CD4-positive, alpha-beta T cell treated with Interleukin-10 for 1 hour (primary cell): ENCODE measurements around the gene GNB1L.
"Not testable (repeated sequence)": the region's sequence is repeated elsewhere in the genome, so short reads cannot be mapped to it uniquely, and the experiment has no call there.

ENCODE experiments used
- DNase-seq: peaks from one replicate; pipeline ENCODE4 v3.0.0-alpha.2; 2020

Gene GNB1L

DNA sequence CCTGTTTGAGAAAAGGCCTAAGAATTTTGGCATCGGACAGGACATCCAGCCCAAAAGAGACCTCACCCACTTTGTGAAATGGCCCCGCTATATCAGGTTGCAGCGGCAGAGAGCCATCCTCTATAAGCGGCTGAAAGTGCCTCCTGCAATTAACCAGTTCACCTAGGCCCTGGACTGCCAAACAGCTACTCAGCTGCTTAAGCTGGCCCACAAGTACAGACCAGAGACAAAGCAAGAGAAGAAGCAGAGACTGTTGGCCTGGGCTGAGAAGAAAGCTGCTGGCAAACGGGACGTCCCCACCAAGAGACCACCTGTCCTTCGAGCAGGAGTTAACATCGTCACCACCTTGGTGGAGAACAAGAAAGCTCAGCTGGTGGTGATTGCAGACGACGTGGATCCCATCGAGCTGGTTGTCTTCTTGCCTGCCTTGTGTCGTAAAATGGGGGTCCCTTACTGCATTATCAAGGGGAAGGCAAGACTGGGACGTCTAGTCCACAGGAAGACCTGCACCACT, 62.2 kb downstream of the GNB1L start:
- not testable (repeated sequence) for DNase-seq

DNA sequence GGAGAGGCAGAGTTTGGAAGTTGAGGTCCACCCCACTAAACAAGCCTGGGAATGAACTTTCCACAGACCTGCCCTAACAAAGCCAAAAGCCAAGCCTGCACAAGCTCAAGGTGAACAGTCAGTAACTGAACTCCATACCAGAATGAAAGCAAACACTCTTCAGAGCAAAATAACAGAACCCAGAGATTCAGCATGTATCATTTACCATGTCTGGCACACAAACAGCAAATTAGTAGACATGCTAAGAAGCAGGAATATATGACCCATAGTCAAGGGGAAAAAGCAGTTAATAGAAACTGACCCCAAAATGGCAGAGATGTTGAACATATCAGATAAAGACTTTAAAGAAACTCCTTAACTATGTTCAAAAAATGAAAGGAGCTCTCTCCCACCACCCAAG, 62.8 kb downstream of the GNB1L start:
- no peak for DNase-seq

DNA sequence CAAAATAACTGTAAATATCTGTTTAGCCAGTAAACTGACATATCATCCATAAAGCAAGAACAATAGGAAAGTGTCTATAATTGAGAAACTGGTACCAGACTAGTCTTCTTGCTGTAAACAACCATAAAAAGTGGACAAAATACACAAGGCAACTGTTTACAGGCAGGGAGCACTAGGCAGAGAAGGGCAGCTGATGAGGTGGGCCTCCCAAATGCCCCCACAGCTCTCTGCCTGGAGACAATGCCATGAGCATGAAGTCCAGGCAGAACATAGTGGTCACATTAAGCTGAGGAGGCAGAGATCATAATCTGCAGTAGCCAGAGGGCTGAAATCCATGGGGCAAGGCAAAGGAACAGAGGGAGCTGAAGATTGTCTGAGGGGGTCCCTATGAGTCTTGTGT, 63.4 kb downstream of the GNB1L start:
- no peak for DNase-seq

DNA sequence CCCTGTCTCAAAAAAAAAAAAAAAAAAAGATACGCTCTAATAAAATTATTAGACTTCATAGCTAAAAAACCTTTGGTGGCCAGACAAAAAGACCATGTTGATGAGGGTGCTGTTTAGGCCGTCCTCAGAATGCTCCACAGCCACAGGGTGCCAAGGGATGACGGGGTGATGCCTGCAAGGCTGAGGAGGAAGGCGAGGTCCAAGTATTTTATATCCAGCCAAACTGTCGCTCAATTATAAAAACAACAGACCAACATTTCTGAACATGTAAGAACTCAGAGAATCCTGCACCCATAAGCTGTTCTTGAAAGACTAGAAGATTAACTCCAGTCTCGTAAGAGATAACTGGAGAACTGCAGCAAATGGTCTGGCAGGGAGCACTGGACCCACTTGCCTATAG, 64.8 kb downstream of the GNB1L start:
- no peak for DNase-seq

DNA sequence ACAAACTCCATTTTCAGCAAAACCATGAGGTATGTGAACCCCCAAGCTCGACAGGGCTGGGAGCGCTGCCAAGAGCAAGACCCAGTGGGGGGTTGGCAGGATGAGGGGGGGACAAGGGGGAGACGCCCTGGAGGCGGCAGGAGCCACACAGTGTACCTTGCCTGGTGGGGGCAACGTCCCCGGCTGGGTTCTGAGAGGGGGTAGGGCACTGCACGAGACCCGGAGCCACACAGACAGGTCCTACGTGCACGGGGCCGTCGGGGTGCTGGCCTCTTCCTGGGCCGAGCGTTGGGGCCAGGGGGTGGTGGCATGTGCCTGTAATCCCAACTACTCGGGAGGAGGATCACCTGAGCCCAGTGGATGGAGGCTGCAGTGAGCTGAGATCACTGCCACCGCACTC, 65.3 kb downstream of the GNB1L start:
- DNase-seq, result no peak

DNA sequence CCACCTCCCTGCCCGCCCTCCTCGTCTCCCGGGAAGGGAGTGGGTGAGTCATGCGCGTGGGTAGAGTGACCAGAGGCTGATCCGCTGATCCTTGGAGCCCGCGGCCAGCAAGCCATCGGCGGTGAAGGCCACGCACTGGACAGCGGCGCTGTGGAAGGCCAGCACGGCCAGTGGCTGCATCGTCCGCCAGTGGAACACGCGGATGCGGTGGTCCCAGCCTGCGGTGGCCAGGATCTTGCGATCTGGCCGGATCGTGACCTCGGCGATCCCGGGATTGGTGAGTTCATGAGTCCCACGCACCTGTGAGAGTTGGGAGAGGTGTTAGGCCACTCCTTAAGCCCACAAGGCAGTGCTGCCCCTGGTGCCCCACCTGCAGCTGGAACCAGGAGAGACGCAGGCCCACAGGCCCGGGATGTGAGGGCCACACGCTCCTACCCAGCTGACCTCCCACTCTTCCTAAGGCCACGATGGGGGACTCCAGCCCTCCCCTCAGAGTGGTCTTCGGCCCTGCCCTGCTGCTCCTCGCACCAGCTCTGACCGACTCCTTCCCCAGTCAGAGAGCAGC, 65.9 kb downstream of the GNB1L start:
- no peak for DNase-seq

DNA sequence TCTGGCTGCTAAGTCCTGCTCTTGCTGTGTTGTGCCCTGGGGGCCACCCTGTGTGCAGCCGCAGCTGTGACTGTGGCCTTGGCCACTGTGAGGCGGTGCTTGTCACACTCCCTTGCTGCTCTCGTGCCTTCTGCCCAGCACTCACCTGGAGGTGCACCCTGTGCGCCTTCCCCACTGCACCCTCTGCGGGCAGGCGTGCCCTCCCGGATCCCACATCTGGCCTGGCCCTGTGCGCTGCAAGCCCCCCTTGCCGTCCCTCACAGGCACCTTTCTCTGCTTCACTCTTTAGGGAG, 66.9 kb downstream of the GNB1L start:
- no peak for DNase-seq

DNA sequence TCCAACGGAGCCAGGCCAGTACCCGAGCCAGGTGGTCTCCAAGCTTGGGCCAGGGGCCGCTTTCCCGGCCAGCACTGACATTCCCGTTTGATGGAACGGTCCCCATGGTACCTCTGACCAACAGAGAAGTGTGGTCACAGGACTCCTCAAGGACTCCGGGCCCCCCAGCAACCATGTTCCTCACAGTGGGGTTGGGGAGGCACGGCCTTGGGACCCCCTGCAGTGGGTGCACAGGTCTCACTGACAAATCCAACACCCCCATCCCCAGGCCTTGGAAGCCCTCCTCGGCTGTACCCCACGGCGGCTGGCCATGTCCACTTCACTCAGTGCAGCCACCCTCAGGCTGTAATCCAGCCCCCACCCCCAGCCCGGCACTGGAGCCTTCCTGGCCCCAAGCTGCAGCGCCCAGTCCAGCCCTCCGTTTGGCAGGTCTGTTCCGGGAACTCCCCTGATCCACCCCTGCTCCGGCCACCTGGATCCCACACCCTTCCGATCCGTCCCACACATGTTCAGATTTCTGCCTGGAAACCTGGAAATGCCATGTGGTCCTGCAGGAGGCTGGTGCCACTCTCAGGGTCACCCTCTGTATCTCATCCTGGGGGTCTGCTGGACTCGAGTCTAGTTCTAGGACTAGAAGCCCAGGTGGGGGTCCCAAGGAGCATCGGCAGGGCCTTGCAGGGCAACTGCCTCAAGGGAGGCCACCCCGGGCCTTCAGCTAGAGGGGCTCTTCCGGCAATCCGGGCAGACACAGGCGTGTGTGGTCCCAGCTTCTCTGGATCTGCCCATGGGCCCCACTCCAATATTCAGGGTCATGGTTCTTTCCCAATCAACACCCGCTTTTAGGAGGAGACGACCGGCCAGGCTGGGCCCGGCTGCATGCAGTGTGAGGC, 67.5 kb downstream of the GNB1L start:
- DNase-seq, result no peak

DNA sequence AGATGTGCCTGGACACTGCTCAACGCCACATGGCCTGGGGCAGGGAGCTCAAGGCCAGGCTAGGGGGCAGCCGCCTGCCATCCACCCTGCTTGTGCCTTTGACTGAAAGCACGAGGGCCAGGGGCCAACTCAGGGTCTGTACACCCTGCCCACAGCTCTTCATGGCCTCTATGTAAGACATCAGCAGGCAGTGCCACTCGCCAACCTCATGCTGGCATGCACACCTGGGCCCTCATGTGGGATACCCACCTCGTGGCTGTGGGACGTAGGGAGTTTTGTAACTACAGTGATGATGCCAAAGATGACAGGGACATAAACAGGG, 68.4 kb downstream of the GNB1L start:
- no peak for DNase-seq

DNA sequence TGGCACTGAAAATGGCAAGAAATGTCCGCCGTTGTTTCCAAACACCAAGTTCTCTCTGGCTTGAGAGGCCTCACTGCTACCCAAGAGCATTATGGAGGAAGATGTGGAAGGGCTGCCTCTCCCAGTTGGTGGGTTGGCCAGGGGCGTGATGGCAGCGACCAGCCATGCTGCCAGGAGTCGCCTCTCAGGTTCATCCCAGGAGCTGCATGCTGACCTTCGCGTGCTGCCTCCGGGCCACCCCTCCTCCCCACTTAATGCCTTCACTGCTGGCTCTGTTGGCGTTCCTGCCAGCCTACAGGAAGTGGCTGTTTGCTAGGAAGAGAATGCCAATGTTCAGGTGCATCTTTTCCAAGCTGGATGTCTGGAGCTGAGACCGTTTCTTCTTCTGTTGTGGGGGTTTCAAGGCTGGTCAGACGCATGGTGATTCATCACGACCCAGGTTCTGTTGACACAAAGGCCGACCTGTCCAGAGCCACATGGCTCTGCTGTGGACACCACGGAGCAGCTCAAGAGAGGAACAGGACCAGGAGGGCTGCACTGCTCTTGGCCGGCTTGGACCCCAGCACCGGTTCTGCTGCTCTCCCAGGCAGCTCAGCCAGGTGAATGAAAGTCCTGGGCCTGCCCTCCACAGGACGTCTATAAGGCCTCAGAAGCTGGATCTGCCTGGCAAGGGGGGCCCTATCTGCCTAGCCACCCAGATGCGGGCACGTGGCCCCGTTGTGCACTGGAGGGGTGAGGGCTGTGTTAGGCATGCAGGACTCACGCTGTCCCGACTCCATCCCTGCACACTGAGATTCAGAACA, 69.0 kb downstream of the GNB1L start:
- DNase-seq, result no peak

DNA sequence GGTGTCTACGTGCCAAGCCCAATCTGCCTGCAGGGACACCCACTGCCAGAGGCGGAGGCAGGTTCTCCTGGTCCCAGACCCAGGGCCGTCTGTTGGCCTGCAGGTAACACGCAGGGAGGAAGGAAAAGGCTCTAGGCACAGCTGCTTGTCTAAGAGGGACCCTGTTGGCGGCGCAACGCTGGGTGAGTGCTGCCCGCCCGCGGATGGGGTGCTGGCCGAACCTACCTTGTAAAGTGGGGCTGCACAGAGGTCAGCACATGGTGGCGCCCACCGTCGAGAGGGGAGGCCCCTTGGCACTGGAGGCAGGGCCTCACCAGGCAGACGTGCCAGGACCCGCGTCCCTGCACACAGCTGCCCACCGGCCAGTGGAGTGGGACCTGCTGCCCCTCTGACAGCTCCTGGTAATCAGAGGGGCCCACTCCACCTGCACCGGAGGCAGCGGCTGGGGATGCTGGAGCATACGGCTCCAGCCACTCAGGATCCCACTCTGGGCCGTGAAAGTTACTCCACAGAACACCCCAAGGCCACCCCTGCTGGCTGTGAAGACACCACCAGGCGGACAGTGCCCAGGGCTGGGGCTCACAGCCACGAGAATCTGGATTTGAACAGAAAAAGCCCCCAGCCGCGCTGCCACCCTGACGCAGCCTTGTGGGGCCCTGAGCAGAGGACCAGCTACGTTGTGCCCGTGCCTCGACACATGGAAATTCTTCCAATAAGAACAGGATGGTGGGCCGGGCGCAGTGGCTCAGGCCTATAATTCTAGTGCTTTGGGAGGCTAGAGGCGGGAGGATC, 70.1 kb downstream of the GNB1L start:
- DNase-seq, result no peak

DNA sequence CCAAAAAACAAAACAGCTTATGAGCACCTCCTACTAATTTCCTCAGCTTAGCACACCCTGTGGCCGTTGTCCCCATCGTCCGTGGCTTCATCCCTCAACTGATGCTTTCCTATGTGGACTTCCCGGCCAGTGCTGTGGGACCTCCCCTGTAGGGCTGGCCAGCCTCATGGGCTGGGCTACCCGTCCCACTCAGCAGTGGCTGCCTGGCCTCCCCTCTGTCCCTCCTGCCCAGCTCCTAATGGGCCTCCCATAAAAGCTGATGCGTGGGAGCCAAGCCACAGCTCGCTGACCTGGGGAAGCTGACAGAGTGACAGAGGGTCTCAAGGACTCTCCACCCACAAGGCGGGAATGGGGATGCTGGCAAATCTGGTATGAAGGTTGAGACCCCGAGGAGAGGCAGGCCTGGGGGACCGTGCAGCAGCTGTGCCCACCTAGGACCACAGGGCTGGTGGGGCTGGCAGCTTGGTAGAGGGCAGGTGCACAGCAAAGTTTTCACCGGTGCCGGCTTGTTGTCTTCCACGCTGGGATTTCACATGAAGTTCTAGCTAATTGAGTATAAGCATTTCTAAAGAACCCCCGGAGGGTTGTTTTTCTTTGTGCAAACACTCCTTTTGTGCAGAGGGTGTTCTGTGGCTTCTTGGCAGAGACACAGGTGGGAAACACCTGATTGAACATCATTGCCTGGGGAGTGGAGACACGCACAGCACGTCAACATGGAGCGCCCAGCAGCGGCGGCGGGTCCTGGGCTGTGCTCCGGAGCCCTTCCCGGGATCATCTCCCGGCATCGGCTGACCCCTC, 70.9 kb downstream of the GNB1L start:
- no peak for DNase-seq

DNA sequence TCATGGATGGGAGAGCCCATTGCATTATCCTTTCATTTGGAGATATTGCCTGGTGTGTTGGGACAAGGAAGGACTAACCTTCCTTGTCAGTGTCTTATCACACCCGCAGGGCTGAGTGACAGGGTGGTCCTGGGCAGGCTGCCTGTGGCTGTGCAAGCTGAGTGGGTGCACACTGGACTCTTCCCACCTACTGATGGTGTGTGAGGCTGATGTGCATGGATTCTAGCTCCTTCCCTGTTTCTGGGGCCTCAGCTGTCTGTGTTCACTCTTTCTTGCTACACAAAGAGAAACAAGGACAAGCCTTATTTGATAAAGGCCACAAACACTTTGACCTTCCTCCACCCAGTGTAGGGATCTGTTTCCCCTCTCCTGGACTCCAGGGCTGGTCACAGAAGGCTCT, 72.1 kb downstream of the GNB1L start:
- DNase-seq, result no peak

DNA sequence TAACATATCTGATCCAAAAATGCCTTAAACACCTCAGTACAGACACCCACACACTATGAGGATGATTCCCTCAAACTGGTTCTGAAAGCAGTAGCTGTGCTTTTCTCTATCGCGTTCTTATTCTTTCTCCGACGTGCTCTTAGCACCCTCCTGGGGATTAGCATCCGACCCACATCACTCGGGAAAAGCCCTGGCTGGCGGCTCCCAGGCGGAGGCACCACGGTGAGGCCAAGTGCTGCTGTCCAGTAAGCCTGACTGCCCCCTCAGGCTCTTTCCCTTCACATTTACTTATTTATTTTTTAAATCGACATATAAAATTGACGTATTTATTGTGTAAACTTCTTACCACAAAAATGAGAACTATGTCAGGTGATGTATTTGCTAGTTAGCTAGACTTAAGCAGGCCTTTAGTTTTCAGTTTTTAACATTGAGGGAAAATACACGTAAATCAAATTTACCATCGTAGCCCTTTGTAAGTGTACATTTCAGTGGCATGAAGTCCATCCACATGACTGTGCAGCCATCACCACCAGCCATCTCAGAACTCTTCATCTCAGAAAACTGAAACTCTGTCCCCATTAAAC, 74.9 kb downstream of the GNB1L start:
- DNase-seq, result no peak

DNA sequence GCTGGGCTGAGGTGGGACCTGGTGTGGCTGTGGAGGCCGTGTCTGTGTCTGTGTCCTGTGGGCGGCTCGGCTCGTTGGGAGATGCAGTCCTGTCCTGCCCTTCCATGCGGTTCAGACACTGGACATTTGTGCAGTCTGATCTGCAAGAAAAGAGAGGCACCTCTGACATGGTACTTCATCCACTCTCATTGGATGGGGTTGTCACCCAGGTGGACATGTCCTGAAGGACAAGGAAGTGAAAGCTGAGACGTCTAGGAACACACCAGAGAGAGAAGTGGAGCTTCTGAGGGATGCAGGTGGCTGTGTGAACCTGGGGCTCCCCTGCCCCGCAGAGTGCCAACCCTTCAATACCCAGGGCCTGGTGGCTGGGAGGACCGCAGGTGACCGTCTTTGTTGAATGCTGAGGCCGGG, 75.7 kb downstream of the GNB1L start:
- DNase-seq, result no peak

DNA sequence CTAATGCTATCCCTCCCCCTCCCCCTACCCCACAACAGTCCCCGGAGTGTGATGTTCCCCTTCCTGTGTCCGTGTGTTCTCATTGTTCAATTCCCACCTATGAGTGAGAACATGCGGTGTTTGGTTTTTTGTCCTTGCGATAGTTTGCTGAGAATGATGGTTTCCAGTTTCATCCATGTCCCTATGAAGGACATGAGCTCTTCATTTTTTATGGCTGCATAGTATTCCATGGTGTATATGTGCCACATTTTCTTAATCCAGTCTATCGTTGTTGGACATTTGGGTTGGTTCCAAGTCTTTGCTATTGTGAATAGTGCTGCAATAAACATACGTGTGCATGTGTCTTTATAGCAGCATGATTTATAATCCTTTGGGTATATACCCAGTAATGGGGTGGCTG, 77.5 kb downstream of the GNB1L start:
- DNase-seq, result not testable (repeated sequence)

DNA sequence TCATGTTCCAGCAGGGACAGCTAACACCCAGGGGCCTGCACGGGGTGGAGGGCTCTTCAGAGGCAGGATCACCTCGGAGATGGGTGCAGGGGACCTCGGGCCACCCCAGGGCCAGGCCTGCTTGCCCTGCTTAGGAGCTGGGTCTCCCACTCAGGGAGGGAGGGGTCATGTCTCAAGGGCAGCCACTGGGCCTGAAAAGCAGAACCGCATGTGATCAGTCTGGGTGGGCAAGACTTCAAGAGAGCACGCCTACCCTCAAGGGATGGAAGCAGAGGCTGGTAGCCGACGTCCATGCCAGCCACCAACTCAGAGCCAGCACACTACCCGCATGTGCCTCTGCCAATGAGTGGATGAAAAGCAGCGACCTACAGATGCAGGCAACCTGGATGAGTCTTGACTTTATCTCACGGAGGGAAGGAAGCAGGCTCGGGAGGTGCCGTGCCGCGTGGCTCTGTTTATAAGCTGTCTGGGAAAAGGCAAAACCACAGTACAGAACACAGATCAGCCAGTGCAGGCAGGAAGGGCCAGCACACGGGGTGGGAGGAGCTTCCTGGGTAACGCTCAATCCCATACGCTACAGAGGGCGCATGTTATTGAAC, 78.1 kb downstream of the GNB1L start:
- DNase-seq, result no peak

DNA sequence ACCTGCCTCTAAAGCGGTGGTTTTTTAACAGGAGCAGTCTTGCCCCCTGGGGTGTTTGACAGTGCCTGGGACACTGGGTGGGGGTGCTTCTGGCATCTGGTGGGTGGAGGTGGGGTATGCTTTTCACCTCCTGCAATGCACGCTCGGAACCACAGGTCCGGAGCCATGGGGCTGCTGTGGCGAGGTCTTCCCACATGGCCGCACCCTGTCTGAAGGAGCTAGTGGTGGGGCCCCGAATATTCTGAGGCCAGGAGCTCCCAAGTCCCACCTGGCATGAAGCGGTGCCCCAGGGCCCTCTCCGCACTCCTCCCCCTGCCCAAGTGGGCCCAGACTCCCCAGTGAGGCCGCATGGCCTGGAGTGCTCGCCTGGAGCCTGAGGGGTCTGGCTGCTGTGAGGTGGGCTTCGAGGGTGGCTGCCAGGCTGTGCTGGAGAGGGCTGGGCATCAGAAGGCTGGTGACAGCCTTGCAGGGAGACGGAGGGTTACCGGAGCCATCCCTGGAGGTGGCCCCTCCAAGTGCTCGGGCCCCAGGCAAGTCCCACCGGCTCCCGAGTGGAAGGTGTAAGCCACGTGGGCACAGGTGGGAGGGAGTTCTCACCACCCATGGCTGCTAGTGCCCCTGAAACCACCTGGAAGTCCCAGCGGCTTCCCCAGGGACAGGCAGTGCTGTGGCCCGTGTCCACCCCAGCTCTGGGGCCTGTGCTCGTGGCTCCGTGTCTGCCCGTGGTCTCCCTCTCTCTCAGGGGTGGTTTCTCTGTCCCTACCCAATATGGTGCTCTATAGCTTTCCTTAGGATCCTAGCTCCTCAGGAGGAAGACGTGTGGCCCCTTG, 79.0 kb downstream of the GNB1L start:
- DNase-seq, result no peak

DNA sequence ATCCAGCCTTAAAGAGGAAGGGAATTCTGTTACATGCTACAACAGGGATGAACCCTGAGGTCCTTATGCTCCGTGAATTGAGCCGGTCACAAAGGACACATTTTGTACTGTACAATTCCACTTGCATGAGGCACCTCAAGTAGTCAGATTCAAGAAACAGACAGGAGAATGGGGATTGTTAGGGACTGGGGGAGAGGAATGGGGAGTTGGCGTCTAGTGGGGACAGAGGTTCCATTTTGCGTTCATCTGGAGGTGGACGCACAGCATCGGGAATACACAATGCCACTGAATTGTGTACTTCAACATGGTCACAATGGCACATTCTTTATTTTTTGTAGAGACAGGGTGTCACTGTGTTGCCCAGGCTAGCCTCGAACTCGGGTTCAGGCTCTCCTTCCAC, 80.0 kb downstream of the GNB1L start:
- DNase-seq, result no peak

DNA sequence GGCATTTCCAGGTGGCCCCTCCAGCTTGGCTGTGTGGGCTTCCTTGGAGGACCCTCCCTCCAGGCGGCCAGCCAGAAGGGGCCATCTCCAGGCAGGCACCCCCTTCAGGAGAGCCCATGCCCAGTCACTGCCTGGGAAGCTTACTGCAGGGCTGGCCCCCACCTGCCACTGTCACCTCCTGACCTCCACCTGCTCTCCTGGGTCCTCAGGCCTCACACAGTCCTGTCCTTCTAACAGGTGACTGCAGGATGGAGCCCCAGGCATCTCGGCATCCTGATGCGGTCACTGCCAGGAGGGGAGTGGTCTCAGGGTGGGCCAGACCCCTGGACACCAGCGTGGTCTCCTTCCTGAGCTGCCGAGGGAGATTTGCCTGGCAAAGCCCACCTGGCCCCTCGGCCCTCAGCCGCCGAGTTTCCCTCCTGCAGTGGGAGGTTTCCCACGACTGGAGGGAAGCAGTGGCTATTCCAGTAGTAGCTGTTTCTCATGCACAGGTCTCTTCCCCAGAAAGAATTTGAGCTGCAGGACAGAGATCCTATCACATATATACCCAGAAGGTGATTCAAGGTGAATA, 81.1 kb downstream of the GNB1L start:
- no peak for DNase-seq
